Lung (tissue), 12 donors: ENCODE data around the gene HIPK2. TPM values are rescaled to one million over a fixed set of nuclear protein-coding genes. Genes with fewer than 3 reads are reported as not detected.

Experiments
- ATAC-seq: fragments of 200-7000 bp; cut with Tn5 transposase; one replicate; pipeline ENCODE4 v1.9.1; 2020; ENCODE audit warnings: moderate number of reproducible peaks; ENCODE audit not compliant: insufficient read depth, low FRiP score
- DNase-seq, 3 donors: peaks; one replicate each; pipeline ENCODE4 v3.0.0-alpha.2; 2013 to 2017
- H3K27ac ChIP-seq, 2 donors: one replicate each; pipeline ENCODE4 v1.5.1; 2013; ENCODE audit warnings: mild to moderate bottlenecking in 2 of 2, moderate library complexity in 2 of 2, control low read depth in 1 of 2, inconsistent platforms in 1 of 2, low read depth in 1 of 2, low read length in 1 of 2
- H3K27me3 ChIP-seq, 3 donors: one replicate each; pipeline ENCODE4 v1.5.1; 2013; ENCODE audit warnings: low read length in 2 of 3; ENCODE audit not compliant: control insufficient read depth in 3 of 3, insufficient read depth in 3 of 3
- H3K36me3 ChIP-seq, 4 donors: one replicate each; pipeline ENCODE4 v1.5.1; 2013; ENCODE audit warnings: low read length in 4 of 4, mild to moderate bottlenecking in 1 of 4, moderate library complexity in 1 of 4; ENCODE audit not compliant: control insufficient read depth in 4 of 4, insufficient read depth in 4 of 4
- H3K4me1 ChIP-seq, 5 donors: one replicate each; pipeline ENCODE4 v1.5.1; 2013; ENCODE audit warnings: low read length in 5 of 5, mild to moderate bottlenecking in 2 of 5, moderate library complexity in 1 of 5; ENCODE audit not compliant: control insufficient read depth in 5 of 5, insufficient read depth in 5 of 5
- H3K4me3 ChIP-seq: one replicate; pipeline ENCODE4 v1.5.1; 2013; ENCODE audit warnings: mild to moderate bottlenecking, control low read depth, moderate library complexity
- H3K9ac ChIP-seq, 2 donors: one replicate each; pipeline ENCODE4 v1.5.1; 2013; ENCODE audit warnings: low read length in 2 of 2, control low read depth in 1 of 2; ENCODE audit not compliant: insufficient read depth in 1 of 2
- H3K9me3 ChIP-seq, 4 donors: one replicate each; pipeline ENCODE4 v1.5.1; 2013; ENCODE audit warnings: low read length in 3 of 4, mild to moderate bottlenecking in 1 of 4, moderate library complexity in 1 of 4; ENCODE audit not compliant: control insufficient read depth in 4 of 4, insufficient read depth in 3 of 4
- WGBS, 2 donors: extraction: QIAGEN DNeasy Blood & Tissue Kit; methylation state at CpG; one replicate each; pipeline ENCODE4 v1.1.7; 2013; 5-methylcytosine and 5-hydroxymethylcytosine counted together
- polyA plus RNA-seq, 2 donors: library from polyadenylated mRNA; stranded (reverse); fragments of 200-250 nt; gene quantifications; one replicate each; pipeline ENCODE4 v1.2.1, GENCODE V29; 2013
- total RNA-seq, 2 donors: library from RNA; depleted of rRNA in 1 of 2; stranded (reverse); fragments of >200 nt in 1 of 2; gene quantifications; one replicate each; pipeline ENCODE4 v1.2.1, GENCODE V29; 2014 to 2021
- TF ChIP-seq, protein P1 (sequence below): IDR thresholded peaks from 2 replicates; pipeline ENCODE4 v1.5.1; 2012; ENCODE audit warnings: mild to moderate bottlenecking; ENCODE audit errors: control extremely low read depth, extremely low read depth
- donor health status: control.
- donor health status: control.
- donor health status: Bipolar disorder and iron deficiency.
- donor health status: healthy.
- donor health status: DM: yes; HTN: yes; CAD: no.

HIPK2 gene
- total and polyA plus RNA-seq, 4 donors: 8.7 to 65.1 (median 18.3) TPM

DNA sequence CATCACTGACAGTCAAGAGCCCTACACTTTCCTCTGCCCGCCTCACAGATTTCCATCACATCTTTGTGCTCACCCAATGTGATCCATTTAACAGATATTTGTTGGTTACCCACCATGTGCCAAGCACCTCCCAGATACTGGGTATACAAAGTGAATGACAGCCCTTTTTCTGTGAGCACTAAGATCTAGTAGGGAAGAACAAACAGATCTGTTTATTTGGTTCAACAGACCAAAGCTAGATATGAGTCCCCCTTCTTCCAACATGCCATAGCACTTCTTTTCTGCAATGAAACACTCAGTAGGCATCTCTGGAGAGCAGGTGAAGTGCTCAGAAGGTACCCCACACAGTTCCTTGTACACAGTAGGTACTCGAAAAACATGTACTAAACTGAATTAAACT is 101.4 kb downstream of the HIPK2 start:
- 98 to 100% methylated on average over 2 of the region's 2 CpGs for WGBS, 2 donors
- TF ChIP-seq, protein P1, sequence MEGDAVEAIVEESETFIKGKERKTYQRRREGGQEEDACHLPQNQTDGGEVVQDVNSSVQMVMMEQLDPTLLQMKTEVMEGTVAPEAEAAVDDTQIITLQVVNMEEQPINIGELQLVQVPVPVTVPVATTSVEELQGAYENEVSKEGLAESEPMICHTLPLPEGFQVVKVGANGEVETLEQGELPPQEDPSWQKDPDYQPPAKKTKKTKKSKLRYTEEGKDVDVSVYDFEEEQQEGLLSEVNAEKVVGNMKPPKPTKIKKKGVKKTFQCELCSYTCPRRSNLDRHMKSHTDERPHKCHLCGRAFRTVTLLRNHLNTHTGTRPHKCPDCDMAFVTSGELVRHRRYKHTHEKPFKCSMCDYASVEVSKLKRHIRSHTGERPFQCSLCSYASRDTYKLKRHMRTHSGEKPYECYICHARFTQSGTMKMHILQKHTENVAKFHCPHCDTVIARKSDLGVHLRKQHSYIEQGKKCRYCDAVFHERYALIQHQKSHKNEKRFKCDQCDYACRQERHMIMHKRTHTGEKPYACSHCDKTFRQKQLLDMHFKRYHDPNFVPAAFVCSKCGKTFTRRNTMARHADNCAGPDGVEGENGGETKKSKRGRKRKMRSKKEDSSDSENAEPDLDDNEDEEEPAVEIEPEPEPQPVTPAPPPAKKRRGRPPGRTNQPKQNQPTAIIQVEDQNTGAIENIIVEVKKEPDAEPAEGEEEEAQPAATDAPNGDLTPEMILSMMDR: no peak
- ATAC-seq (no peak), DNase-seq (no peak)
- H3K27ac ChIP-seq: peak overlapping the region in 1 of 2 donors; percentile 40
- H3K4me3 ChIP-seq: no peak overlapping the region
- H3K9ac ChIP-seq: no peak overlapping the region
- peaks cover 3 to 24% (median 16%) of the 10 kb centered on the region in 5 donors for H3K4me1 ChIP-seq
- H3K36me3 ChIP-seq: peaks cover 0 to 5% (median 0%) of the 10 kb centered on the region in 4 donors
- no peaks in the 10 kb centered on the region for H3K27me3 ChIP-seq
- peaks cover 0 to 3% (median 0%) of the 10 kb centered on the region in 4 donors for H3K9me3 ChIP-seq

DNA sequence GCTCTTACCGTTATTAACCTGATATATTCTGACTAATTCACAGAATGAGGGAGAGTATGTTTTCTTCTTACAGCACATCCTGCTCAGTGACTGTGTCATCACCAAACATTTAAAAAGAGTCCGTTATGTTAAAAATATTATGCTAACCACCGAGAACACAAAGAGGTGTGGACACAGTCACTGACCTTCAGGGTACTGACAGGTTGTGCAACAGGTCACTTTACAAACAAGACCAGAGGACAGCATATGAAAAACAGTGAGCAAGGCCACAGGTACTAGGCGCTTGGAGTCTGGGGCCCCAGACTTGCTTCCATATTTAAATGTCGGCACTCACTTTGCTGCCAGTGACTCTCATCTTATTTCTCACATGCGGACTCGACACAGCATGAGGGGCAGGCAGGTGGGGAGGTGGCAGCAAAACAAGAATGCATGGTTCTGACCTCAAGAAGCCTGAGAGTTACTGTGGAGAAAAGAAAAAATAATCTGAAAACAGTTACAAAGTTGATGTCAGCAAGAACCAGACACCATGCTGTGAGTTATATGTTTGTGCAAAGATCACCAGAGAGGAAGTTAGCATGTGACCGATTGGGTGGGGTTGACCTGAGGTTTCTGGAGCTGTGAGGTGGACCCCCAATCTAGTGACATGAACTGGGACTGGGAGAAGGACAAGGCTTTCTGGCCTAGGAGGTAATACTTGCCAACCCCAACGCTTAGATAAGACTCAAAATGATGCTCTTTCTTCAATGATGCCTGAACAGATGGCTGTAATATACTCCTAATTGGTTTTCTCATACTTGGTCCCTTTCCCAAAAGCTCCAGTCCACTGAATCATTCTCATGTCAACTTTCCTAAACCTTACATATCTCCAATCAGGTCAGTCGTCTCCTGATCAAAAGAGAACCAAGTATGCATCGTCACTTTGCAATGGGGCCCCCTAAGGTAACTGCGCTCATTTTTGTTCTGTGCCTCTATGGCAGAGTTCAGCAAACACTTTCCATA is 102.4 kb downstream of the HIPK2 start:
- H3K27me3 ChIP-seq: no peaks in the 10 kb centered on the region
- 80 to 83% methylated on average over 12 of the region's 12 CpGs for WGBS, 2 donors
- no peak overlapping the region for H3K4me3 ChIP-seq
- TF ChIP-seq, protein P1: no peak
- peaks cover 0 to 5% (median 0%) of the 10 kb centered on the region in 4 donors for H3K36me3 ChIP-seq
- DNase-seq (no peak), ATAC-seq (no peak)
- no peak overlapping the region for H3K9ac ChIP-seq
- H3K4me1 ChIP-seq: peaks cover 0 to 14% (median 11%) of the 10 kb centered on the region in 5 donors
- peak overlapping the region in 1 of 2 donors; percentile 40 for H3K27ac ChIP-seq
- H3K9me3 ChIP-seq: peaks cover 0 to 3% (median 0%) of the 10 kb centered on the region in 4 donors

DNA sequence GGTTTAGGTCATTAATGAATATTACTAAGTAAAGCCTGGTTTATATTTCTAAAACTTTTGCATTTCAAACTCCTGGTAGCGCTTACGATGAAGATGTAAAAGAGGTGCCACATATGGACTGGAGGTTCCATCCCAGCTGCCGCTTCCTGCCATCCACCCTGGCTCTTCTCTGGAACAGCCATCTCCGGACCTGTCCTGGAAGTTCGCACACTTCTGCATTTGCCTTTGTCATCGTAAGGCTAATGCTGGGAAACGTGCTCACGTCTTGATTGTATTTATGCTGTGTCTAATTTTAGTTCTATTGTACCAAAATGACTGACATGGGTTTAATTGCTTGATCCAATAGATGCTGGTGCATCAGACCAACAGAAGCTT is 103.1 kb downstream of the HIPK2 start:
- ATAC-seq (no peak), DNase-seq (peak in 1 of 3 donors; percentile 36)
- 70 to 81% methylated on average over 8 of the region's 8 CpGs for WGBS, 2 donors
- H3K27me3 ChIP-seq: no peaks in the 10 kb centered on the region
- no peak overlapping the region for H3K4me3 ChIP-seq
- TF ChIP-seq, protein P1: no peak
- H3K4me1 ChIP-seq: peaks cover 0 to 10% (median 4%) of the 10 kb centered on the region in 5 donors
- no peak overlapping the region for H3K27ac ChIP-seq
- H3K9ac ChIP-seq: no peak overlapping the region
- H3K9me3 ChIP-seq: peaks cover 0 to 3% (median 0%) of the 10 kb centered on the region in 4 donors
- H3K36me3 ChIP-seq: peaks cover 0 to 5% (median 0%) of the 10 kb centered on the region in 4 donors
